Stimulated activated CD4-positive, alpha-beta T cell treated with anti-CD3 and anti-CD28 coated beads, Interleukin-12 subunit alpha, Interleukin-12 subunit beta, amount 100 ng/mL, for 24 hours (primary cell): ENCODE data around the gene CTH.
"Not testable (repeated sequence)": the region's sequence is repeated elsewhere in the genome, so short reads cannot be mapped to it uniquely, and the experiment has no call there.

Experiments used
- DNase-seq, 2 experiments: peaks; one replicate each; pipeline ENCODE4 v3.0.0-alpha.2; 2020; ENCODE audit warnings: low read depth in 2 of 2

CTH gene

DNA sequence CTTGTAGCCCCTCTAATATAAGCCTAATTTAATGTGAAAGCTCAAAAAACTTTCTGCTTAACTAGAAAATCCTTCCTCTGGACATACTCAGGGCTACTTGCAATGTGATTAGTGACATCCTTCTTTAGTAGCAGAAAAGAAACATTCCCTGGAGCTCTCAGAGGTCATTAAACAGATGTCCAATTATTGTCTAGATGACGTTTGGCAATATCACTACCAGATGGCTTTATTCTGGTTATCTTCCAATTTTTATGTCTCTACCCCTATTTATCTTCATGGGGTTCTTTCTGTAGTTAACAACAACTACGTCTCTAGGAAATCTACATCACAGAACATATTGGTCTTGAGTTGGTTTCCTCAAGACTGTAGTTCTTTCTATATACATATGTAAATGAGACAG lies 44.2 kb downstream of the CTH start:
- no peak for DNase-seq

DNA sequence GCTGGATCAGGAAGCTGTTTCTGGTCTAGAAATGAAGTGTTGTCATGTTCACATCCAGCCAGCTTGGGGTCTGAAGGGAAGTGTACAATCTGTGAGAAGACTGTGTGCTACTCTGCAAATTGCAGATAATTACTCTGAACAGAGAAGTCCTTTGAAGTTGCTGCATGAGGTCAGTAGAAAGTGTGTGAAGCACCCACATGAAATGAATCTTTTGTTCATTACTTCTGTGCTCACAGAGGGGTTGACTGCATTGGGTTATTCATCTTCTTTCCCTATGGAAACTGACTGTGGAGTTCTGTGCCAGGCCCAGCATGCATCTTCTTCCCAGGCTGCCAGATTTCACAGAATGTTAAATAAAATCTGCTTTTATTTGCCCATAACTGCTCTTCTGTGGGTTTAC lies 47.1 kb downstream of the CTH start:
- no peak for DNase-seq

DNA sequence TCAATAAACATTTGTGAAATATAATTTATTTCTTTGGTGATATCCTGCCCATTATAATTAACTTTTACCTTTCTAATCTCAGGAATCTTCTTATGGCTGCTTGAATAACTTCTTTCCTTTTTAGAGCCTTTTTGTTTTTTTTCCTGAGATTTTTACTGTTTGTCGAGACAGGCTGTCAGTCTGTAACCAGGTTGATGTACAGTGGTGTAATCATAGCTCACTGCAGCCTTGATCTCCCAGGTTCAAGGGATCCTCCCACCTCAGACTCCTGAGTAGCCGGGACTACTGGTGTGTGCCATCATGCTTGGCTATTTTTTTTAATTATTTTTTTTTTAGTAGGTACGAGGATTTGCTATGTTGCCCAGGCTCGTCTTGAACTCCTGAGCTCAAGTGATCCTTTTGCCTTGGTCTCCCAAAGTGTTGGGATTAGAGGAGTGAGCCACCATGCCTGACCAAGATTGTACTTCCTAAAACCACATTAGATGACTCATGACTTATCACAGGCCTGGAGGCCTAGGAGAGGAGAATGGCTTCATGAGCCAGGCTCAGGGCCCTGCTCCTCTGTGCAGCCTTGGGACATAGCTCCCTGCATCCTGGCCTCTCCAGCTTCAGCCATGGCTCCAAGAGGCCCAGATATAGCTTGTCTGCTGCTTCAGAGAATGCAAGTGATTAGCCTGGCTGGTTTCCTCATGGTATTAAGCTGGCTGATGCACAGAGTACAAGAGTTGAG lies 48.6 kb downstream of the CTH start:
- DNase-seq, result no peak

DNA sequence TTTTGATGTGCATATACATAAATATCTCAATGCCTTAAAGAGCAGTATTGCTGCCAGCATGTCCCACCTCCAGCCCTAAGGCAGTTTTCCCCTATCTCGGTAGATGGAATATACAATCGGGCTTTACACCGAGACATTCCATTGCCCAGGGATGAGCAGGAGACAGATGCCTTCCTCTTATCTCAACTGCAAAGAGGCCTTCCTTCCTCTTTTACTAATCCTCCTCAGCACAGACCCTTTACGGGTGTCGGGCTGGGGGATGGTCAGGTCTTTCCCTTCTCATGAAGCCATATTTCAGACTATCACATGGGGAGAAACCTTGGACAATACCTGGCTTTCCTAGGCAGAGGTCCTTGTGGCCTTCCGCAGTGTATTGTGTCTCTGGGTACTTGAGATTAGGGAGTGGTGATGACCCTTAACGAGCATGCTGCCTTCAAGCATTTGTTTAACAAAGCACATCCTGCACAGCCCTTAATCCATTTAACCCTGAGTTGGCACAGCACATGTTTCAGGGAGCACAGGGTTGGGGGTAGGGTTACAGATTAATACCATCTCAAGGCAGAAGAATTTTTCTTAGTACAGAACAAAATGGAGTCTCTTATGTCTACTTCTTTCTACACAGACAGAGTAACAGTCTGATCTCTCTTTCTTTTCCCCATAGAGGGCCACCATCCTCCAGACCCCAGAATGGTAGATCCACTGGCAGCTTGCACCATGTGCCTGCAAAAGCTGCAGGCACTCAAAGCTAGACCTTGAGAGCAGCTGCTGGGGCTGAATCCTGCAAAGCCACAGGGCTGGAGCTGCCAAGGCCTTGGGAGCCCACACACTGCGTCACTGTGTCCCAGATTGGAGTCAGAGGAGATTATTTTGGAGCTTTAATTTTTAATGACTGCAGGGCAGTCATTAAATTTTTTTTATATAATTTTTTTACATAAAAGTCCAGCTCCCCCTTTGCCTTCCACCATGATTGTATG lies 50.0 kb downstream of the CTH start:
- not testable (repeated sequence) for DNase-seq

DNA sequence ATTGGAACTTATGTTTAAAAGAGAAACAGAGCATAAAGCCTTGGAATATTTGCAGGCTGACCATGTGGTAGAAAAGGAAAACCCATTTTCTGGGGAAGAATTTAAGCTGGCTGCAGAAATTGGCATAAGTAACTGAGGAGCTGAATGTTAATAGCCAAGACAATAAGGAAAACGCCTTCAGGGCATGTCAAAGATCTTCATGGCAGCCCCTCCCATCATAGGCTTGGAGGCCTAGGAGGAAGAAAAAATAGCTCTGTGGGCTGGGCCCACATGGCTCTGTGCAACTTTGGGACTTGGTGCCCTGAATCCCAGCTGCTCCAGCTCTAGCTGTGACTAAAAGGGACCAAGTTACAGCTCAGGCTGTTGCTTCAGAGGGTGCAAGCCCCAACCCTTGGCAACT lies 51.5 kb downstream of the CTH start:
- no peak for DNase-seq

DNA sequence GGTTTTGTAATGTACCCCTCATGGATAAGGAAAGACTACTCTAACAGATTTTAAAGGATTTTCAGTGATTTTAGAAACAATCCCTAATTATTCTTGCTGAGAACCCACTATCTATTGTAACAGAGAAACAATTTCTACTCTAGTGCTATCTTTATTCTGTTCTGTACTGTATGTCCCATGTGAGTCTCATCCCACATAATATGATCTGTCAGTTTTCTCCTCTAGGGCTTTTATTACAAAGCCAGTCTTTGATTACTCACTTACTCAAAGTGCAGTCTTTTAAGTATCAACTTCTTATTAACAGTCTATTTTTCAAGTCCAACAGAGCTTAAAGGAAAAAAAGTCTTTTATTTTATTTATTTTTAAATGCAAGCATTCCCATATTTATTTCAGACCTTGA lies 54.8 kb downstream of the CTH start:
- DNase-seq, result no peak

DNA sequence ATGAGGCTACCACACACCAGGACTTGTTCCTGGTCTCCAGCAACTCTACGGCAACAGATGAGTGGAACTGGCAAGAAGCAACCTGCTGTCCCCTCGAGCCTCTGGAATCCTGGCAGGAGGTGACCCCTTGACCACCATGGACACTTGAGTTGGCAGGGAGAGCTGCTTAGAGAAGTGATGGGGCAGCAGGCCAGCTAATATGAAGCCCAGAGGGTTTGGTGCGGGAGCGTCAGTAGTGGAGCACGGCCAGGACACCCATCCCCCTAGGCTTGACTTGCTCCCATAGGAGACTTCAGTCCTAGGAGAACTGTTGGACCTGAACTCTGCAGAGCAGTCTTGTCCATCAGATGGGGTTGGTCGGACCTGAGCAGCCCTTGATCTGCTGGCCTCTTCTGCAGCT lies 56.5 kb downstream of the CTH start:
- DNase-seq, result no peak

DNA sequence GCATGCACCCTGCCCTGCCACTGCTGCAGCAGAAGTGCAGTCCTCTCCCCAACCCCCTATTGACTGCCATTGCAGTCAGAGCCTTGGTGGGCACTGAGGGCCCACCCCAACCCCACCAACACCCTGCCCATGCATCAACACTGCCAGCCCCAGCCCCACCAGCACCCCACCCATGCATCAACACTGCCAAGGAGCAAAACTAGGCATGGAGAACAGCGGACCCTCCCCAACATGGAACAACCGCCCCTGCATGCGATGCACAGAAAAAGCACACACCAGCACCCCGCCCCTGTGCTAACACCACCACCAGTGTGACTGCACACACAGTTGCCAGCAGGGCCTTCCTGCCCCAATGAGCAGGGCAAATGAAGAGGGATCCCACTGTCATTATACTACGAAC lies 57.1 kb downstream of the CTH start:
- DNase-seq, result no peak

DNA sequence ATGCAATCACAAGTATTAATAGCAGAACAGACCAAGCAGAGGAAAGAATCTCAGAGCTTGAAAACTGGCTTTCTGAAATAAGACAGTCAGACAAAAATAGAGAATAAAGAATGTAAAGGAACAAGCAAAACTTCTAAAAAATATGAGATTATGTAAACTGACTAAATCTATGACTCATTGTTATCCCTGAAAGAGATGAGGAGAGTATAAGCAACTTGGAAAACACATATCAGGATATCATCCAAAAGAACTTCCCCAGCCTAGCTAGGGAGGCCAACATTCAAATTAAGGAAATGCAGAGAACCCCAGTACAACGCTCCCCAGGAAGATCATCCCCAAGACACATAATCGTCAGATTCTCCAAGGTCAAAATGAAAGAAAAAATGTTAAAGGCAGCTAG lies 58.1 kb downstream of the CTH start:
- DNase-seq, result not testable (repeated sequence)

DNA sequence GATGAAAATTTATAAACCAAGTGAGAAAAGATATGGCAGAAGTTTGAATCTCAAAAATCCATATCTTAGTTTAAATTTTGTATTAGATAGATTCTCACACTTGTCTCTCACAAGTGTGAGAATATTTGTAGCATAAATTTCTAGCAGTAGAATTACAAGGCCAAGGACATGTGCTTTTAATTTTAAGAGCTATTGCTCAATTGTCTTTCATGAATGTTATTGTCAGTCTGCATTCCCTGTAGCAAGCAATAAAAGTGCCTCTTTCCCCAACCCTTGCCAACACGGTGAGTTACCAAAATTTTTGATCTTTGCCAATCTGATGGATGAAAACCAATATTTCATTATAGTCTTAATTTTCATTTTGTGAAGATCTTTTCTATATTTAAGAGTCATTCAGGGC lies 64.0 kb downstream of the CTH start:
- no peak for DNase-seq

DNA sequence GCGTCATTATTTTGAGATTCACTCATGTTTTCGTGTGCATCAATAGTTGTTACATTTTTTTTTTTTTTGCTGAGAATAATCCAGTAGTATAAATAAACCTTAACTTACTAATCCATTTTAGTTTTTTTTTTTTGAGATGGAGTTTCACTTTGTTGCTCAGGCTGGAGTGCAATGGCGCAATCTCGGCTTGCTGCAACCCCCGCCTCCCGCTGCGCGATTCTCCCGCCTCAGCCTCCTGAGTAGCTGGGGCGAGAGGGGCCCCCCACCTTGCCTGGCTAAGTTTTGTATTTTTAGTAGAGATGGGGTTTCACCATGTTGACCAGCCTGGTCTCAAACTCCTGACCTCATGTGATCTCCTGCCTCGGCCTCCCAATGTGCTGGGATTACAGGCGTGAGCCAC lies 66.0 kb downstream of the CTH start:
- no peak for DNase-seq

DNA sequence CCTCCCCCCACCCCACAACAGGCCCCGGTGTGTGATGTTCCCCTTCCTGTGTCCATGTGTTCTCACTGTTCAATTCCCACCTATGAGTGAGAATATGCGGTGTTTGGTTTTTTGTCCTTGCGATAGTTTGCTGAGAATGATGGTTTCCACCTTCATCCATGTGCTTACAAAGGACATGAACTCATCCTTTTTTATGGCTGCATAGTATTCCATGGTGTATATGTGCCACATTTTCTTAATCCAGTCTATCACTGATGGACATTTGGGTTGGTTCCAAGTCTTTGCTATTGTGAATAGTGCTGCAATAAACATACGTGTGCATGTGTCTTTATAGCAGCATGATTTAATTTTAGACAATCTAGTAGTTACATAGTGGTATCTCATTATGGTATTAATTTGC lies 66.8 kb downstream of the CTH start:
- DNase-seq, result not testable (repeated sequence)

DNA sequence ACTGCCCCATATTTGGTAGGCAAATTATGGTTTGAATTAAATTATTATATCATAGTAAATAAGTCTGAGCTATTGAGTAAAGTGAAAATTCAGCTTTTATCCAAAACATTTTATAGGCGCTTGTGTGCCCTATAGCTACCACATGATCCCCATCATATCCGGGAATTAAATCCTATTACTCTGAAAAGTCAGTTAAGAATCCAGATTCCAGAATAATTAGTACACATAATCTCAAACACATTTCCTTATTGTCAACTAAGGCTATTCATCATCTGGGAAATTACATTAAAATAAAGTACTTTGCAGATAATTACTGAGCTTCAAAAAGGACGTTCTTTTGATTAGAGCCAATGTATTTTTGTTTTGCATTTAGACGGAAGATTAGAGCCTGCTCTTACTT lies 72.3 kb downstream of the CTH start:
- no peak for DNase-seq

DNA sequence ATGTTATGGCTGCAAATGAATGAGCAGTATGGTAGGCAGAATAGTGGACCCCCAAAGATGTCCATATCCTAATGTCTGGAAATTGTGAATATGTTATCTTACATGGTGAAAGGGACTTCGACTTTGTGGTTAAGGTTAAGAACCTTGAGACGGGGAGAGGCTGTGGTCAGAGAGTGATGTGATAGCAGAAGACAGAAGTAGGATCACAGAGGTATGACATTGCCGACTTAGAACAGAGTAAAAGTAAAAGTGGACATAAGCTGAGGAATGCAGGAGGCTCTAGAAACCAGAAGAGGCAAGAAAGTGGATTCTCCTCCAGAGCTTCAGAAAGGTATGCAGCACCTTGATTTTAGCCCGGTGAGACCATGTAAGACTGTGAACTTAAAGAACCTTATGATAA lies 74.6 kb downstream of the CTH start:
- DNase-seq, result no peak

DNA sequence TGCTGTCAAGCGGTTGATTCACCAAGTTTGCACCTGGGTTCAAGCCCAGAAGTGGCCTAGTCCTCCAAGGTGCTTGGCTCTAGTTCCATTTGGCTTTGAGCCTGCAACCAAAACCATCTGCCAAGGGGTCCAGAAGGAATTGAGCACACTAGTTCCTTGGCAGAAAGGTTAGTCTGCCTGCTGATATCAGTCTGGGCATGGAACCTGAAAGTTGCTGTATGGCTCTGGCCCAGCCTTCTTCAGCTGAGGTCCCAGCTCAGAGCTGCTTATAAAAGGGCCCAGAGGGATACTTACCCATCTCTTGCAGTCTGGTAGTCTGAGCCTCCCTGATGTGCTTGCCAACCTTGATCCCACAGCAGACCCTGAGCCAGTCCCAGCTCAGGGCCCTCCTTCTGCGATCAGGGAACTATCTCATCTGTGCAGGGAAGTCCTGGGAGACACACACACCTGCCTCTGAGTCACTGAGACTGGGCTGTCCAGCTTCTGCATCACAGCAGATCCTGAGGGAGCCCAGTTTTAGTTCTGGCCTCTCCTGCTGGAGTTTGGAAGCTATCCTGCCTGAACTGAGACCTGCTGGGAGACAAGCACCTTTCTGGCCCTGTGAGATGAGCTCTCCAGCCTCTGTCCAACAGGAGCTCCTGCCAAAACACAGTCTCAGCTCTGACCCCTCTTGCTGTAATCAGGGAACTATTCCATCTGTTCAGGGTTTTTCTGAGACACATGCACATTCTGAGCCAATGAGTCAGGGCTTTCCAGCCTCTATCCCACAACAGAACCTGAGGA lies 75.8 kb downstream of the CTH start:
- DNase-seq, result no peak

DNA sequence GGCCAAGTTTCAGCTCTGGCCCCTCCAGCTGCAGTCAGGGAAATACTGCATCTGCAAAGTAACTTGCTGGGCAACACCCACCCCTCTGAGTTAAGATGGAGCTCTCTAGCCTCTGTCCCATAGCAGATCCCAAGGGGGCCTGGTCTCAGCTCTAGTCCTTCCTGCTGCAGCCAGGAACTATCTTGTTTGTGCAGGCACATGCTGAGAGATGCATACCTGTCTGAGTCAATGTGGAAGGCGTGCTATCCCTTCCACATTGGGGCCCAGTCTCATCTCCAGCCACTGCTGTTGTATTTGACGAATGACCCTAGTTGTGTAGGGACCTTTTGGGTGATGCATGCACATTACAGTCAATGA lies 76.4 kb downstream of the CTH start:
- no peak for DNase-seq

DNA sequence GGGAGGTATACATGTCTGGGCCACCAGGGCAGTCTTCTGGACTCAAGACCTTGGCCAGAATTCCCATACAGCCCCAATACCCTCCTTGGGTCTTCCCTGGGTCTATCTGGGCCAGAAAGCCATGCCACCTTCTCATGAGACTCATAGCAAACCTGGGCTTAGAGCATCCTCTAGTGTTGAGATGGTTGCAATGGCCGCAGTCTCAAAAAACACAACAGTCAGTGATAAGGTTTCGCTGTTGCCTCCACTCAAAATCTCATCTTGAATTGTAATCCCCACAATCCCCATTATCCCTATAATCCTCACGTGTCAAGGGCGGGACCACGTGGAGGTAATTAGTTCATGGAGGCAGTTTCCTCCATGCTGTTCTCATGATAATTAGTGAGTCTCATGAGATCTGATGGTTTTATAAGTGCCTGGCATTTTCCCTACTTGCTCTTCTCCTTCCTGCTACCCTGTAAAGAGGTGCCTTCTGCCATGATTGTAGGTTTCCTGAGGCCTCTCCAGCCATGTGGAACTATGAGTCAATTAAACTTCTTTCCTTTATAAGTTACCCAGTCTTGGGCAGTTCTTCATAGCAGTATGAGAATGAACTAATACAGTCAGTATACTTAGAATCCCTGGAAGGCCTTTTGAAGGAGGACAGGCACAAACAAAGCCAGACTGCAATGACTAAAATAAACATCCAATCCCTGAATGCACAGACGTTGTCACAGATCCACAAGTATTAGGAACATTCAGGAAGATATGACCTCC lies 77.0 kb downstream of the CTH start:
- DNase-seq, result no peak
